Mucosa of gallbladder (tissue), 1 donor: ENCODE results near the gene ARHGEF25. TPM values are rescaled to one million over a fixed set of nuclear protein-coding genes. Genes with fewer than 3 reads are reported as not detected.
"Not testable (repeated sequence)": the region's sequence is repeated elsewhere in the genome, so short reads cannot be mapped to it uniquely, and the experiment has no call there.

Source experiments
- DNase-seq: peaks from one replicate; pipeline ENCODE4 v3.0.0-alpha.2; 2020; ENCODE audit warnings: low spot score
- total RNA-seq: library from RNA; stranded (reverse); gene quantifications from one replicate; pipeline ENCODE4 v1.2.1, GENCODE V29; 2021
- donor health status: DM: no; HTN: no; CAD: no.

ARHGEF25 gene
- total RNA-seq, 1 donor from 2014 or later, result 26.2 TPM

DNA sequence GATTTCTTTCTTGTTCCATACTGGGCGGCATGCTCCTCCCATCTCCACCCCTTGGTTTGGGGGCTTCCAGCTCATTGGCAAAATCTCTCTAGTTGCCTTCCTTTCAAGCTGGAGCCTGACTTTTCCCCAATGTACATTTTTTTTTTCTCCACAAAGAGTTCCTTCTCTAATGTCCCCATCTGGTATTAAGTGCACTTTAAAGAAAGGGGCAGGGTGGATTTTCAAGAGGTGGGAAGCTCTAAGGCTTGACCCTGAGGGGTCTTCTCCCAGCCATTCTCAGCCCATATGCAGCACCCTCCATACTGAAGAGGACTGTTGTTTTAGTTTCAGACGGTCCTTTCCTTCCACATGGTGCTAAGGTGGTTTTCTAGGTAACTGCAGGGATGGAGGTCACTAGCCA lies 26.1 kb upstream of the ARHGEF25 start:
- no peak for DNase-seq

DNA sequence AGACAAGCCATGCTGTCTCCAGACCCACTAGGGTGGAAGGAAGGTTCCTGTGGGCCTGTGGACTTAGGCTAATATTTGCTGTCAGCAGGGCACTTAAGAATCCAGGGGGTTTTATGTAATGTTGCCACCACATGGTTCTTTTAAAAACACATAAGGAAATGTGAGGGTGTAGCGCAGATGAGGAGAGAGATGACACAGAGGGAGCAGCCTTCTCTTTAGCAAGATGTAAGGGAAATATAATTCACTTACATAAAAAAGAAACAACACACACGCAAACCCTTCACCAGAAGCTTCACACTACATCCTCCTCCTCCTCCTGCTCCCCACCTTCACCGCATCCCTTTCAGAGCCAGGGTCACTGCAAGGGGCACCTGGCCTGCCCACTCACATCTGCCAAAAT lies 25.1 kb upstream of the ARHGEF25 start:
- no peak for DNase-seq

DNA sequence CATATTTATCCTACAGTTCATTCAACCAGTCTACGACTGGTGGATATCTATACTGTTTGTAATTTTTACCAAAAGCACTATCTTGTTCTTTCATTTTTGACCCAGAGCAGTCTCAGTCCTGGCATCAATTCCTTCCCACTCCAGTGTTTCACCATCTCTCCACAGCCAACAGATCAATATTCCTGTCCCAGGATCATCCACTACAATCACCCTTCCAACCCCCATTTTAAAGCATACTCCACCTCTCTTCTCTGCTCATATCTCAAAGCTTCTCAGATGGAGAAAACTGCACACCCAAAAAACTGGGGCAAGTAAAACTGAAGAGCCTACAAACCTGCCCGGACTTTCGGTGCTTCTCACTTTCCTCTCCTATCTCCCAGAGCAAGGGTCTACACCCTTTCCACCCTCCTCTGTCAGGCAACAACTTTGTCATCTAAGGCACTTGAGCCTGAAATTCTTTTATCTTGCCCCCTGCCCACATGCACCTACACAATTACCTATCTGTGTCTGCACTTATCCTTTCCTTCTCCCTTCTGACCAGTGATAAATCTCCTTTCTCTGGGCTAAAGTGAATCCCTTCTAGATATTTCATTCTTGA lies 24.3 kb upstream of the ARHGEF25 start:
- DNase-seq, result no peak

DNA sequence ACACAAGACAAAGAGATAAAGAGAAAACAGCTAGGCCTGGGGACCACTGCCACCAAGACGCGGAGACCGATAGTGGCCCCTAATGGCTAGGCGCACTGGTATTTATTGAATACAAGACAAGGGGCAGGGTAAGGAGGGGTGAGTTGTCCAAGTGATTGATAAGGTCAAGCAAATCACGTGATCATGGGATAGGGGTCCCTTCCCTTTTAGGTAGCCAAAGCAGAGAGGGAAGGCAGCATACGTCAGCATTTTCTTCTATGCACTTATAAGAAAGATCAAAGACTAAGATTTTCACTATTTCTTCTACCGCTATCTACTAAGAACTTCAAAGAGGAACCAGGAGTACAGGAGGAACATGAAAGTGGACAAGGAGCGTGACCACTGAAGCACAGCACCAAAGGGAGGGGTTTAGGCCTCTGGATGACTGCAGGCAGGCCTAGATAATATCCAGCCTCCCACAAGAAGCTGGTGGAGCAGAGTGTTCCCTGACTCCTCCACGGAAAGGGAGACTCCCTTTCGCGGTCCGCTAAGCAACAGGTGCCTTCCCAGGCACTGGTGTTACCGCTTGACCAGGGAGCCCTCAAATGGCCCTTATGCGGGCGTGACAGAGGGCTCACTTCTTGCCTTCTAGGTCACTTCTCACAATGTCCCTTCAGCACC lies 22.2 kb upstream of the ARHGEF25 start:
- not testable (repeated sequence) for DNase-seq

DNA sequence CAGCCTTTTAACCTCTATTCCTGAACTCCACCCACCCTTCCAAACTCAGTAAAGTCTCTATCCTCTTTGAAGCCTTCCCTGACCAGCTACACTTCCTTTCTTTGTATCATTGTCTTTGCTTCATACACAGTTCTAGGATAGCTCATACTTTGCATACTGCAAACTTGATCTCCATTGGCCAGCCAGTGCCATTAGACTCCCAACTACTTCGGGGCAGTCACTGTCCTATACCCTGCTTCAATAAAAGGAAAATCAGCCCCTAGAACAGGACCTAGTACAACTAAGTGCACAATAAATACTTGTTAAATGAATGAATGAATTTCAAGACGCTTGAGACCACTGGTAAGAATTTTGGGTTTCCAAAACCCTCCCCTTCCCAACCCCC lies 20.8 kb upstream of the ARHGEF25 start:
- no peak for DNase-seq

GRCh38 chr12:57590864-57591781 lies 20.1 kb upstream of the ARHGEF25 start, which contains the start of gene PIP4K2C:
Gene PIP4K2C, plus strand, starts transcription at chr12:57591192. Its CDS starts 98 bp downstream, at chr12:57591290.
- peak; percentile 79 for DNase-seq

DNA sequence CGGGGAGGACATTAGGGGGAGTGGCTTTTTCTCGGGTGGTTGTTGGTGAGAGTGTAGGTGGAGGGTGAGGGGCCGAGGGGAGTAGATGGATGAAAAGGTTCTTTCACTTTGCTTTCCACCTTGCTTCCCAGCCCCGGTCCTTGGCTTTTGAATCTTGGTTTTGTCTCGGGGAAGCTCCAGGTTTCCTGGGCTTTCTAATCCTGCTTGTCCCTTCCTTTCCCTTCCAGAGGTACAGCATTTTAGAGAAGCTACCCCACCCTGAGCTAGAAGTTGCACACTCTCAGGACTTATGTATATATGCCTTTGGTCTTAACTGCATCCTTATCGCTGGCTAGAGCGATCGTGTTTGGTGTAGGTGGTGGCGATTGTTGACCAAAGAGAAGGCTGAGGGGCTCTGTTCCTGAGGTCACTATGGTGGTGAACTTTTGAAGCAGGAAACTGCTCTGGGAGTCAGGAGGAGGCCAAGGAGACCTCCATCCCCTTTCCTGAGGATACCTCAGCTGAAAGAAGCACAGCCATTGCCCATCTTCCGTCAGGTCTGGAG lies 19.4 kb upstream of the ARHGEF25 start:
- DNase-seq, result no peak

DNA sequence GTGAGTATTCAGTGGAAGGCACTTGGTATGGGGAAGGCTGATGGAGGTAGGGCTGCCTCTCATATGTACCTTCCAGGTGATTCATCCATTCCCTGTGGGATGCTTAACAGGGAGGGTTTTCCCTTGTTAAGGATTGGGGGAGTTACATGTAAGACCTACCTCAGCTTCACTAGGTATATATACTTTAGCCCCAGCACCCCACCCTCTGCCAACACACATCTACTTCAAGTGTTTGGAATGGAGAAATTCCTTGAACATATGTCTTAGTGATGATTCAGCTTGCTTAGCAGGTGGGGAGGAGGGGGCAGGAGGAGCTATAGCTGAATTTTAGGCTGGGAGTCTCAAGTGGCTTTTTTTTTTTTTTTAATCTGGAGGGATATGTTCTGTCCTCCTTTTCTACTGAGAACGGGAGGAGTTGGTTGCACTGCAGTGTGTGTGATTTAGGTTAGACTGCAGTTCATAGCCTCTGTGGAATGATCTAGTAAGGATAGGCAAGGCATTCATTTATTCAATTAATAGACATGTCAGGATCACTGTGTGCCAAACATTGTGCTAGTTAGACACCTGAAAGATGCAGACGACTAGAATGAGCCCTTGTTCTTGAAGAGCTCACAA lies 18.6 kb upstream of the ARHGEF25 start:
- no peak for DNase-seq

GRCh38 chr12:57593187-57593586 lies 18.0 kb upstream of the ARHGEF25 start:
- DNase-seq, result no peak

DNA sequence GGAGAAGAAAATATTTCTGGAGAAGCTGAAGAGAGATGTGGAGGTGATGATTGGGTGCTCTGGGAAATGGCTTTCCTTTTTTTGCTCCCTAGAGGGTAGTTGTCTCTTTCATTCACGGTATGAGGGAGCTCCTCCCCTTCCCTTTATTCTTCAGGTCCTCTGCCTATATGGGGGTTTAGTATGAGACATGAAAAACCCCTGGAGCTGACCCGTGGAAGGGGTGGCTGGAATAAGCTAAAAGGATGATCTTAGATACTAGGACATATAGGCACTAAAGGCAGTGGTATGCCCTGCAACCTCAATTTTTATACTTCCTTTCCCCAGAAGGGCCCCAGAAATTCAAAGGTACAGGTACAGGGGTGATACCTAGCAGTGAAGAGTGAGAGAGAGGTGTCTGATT lies 10.8 kb upstream of the ARHGEF25 start:
- no peak for DNase-seq

GRCh38 chr12:57602544-57602943 lies 8.7 kb upstream of the ARHGEF25 start:
- no peak for DNase-seq

GRCh38 chr12:57603324-57603723 lies 7.9 kb upstream of the ARHGEF25 start:
- DNase-seq, result no peak

DNA sequence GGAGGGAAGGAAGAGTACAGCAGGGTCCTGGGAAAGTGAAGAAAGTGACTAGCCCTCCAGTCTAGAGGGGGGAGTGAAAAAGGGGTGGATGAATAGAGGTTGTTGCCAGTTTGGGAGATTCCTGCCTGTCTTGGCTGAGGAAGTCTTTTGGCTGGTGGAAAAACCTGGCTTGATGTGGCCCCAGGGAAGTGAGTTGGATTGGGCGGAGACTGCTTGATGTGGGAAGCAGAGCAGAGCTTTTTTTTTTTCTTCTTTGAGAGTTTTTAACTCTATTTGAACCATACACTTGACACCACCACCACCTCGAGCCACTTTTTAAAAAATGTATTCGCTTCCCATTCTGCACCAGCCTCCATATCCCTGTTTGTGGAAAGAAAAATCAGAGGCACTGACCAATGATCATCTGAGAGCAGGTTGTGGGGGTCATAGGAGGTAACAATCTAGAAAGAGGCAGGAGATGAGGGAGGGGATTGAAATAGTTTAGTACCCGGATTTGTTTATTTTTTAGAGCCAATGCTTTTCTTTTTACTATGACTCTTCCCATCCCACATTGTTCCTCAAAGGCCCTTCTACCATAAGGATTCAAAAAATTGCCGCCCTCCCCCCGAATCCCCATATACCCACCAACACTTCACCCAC lies 7.3 kb upstream of the ARHGEF25 start:
- DNase-seq, result peak; percentile 49

DNA sequence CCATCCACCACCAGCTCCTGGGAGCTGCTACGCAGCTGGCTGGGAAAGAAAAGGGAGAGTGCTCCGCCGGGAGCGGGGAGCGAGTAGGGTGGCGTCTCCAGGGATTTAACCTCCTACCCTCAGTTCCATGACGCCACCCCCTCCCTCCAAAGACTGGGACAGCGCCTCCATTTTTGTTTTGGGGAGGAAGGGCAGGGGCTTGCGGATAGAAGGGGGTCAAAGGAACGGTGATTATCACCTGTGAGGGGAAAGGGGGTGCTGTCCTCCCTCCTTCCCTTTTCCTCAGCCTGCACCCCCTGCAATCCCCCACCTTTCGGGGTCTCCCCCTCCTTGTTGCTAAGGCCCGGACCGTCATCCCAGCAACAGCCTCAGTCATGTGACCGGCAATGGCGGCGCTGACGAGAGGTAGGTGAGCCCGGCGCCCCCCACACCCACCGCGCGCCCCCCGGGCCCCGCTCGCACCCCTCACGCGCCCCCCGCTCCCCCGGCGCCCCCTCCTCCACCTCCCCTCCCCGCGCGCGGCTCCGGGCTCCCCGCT lies 6.7 kb upstream of the ARHGEF25 start, which contains the start of gene DTX3:
TSS of gene DTX3 (plus strand) at position 371 of the 538 bp plus-strand sequence. CDS start 1,694 bp downstream, outside the sequence.
- DNase-seq, result no peak

DNA sequence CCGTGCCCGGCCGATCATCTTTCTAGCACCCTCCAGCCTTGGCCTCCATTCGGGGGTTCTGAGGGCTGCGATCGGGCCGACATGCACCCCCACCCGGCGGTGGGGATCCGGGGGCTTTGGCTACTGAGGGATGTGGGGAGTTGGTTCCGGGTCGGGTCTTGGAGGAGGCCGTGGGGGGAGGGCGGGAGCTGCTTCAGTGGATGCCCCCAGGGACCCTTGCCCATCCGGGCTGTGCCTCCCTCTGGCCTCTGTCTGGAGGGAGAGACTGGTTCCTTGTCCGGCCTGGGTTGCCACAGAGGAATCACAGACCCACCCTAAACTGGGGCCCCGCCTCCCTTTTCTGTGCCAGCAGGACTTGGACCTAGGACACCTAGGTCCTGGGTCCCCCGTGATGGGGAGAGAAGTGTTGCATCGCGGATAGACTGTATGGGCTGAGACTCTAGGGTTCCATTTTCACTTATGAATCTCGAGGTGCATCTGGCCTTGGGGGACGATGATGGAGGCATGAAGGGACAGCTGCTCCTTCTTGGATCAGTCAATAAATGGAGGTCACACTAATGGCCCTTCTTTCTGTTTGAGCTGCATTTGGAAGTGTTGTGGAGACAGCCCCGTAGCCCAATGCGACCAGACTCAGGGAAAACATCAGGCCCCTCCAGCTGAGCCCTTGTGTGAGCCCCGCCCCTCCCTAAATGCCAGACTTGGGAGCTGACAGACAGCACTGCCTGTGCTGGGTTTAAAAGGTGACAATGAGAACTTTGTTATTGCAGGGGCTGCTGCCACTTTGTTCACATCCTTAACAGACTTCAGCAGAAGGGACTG lies 6.0 kb upstream of the ARHGEF25 start:
- DNase-seq, result no peak

DNA sequence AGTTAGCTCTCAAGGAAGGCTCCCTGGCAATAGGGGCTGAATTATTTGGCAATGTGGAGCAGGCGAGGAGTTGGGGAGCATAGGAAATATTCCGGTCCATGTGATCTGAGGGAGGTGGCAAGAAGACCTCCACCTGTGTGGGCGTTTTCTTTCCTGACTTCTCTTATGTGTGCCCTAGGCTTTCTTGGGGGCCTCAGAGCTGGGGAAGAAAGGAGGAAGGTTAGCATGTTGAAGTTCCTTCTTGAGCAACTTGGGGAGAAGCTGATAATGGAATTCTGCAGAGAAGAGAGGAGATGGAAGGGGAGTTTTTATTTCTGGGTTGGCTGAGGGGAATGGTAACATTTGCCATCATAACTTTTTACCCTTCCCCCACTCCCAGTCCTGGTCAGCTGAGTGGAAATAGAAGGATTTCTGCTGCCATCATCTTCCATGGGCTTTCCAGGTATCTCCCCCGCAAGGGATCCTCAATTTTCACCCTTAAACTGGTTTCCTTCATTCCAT lies 5.4 kb upstream of the ARHGEF25 start:
- no peak for DNase-seq

- DNase-seq, result no peak
These were observed 4.8 kb upstream of the ARHGEF25 start for GRCh38 chr12:57606399-57606798.

DNA sequence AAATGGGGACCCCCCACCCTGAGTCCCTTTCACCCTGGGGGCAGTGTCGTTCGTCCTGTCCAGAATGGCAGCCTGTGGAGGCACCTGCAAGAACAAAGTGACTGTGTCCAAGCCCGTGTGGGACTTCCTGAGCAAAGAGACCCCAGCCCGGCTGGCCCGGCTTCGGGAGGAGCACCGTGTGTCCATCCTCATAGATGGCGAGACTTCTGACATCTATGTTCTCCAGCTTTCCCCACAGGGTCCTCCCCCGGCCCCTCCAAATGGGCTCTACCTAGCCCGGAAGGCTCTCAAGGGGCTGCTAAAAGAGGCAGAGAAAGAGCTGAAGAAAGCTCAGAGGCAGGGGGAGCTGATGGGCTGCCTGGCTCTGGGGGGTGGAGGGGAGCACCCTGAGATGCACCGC lies 4.4 kb upstream of the ARHGEF25 start:
- no peak for DNase-seq

- no peak for DNase-seq
These were observed 3.1 kb upstream of the ARHGEF25 start for GRCh38 chr12:57607958-57608663.
